Measurements from ENCODE around the gene POLR3GL.

The POLR3GL gene

DNA sequence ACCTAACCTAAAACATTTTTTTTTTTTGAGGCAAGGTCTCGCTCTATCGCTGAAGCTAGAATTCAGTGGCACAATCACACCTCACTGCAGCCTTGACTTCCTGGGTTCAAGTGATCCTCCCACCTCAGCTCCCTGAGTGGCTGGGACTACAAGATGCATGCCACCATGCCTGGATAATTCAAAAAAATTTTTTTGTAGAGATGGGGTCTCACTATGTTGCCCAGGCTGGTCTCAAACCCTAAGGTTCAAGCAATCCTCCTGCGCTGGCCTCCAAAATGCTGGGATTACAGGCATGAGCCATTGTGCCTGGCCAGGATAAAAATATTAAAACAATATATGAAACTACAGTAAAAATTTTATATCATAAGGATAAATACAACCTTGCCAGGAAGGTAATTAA lies 11.6 kb upstream of the POLR3GL start:
- TF ChIP-seq CTCF (conservative IDR thresholded peaks at IDR 0.05), result no peak

GRCh38 chr1:145953861-145954260 lies 10.6 kb upstream of the POLR3GL start:
- peak overlapping the region; percentile 50 for H3K27ac ChIP-seq
- TF ChIP-seq CTCF (conservative IDR thresholded peaks at IDR 0.05), result no peak

More for the DNA sequence above, 11.6 kb upstream of the POLR3GL start:
- no peak overlapping the region for H3K27ac ChIP-seq

DNA sequence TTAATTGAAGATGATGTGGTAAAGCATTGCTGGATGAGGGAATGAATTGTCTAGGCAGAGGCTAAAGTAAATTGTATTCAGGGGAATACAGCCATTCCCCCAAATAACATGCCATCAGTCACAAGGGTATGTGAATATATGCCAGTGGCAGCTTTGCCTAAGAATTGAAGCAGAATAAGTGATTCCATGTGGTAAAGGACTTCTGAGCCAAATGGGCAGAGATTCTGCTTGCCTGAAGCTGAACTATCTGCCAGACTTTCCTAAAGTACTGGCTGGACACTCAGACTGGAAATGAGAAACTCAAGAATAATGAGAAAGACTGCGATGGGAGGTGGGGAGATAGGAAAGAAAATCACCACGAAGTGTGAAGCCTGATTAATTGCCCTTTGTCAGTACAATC lies 9.1 kb upstream of the POLR3GL start:
- H3K27ac ChIP-seq, result peak overlapping the region; percentile 50; the same call in 1 of the 2 replicates
- no peak for TF ChIP-seq CTCF (conservative IDR thresholded peaks at IDR 0.05)

GRCh38 chr1:145956361-145956760 lies 8.1 kb upstream of the POLR3GL start:
- TF ChIP-seq CTCF (conservative IDR thresholded peaks at IDR 0.05), result no peak
- H3K27ac ChIP-seq, result peak overlapping the region; percentile 80

- no peak for TF ChIP-seq CTCF (conservative IDR thresholded peaks at IDR 0.05)
- peak overlapping the region; percentile 80 for H3K27ac ChIP-seq
Measured at GRCh38 chr1:145956781-145957442, 7.6 kb upstream of the POLR3GL start.

DNA sequence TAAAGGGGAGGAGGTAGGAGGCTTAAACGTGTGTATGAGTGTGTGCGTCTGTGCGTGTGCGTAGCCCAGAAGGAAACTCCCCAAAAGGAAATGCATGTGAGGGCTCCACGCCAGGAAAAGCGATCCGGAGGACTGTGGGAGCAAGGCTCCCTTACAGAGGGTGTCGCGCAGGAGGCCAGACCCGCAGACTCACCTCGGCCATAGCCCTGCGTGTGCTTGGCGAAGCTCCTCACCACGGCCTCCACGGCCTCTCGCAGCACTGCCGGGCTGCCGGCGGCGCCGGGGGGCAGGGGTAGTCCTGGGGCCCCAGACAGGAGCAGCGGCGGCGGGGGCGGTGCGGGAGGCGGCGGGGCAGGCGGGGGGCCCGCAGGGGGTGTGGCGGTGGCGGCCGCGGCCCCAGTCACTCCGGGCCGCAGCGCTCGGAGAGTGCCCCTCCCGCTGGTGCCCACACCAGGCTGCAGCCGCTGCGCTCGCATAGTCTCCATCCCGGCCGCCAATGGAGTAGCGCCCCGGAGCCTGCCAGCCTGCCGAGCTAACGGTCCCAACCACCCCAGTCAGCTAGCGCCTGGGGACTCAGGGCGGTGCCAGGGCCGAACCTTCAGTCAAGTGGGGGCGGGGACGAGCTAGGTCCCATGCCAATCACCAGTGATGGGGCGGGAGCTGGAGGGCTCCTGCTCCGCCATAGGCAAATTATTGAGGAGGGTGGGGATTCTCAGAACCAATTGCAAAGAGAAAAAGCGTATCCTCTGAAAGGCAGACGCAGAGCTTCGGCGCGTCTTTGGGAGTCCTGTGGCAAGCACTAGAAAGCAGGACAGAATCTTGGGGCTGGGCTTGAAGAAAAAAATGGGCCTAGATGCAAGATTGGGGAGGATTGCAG lies 6.8 kb upstream of the POLR3GL start, which contains the start of gene LIX1L:
TSS of gene LIX1L (minus strand) at position 575 of the 877 bp plus-strand sequence. CDS start at position 485, 90 bp downstream.
- H3K27ac ChIP-seq, result peak within 1 kb of the TSS; percentile 80
- no peak for TF ChIP-seq CTCF (conservative IDR thresholded peaks at IDR 0.05)

DNA sequence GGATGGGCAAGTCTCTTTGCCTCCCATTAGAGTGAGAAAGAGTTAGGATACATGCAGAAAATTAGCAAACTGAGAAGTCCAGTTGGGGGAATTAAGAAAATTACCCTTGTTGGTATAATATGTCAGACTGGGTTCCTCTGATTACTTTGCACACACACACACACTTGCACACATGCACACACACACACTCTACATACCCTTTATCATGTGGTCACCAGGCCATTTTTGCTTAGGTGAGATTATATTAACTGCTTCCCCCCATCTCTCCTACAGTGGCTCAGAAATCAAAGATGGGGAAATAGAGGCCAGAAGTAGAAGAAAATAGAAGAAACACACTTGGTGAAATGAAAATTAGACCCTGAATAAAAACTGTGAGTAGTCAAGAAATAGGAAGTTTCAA lies 5.8 kb upstream of the POLR3GL start:
- TF ChIP-seq CTCF (conservative IDR thresholded peaks at IDR 0.05), result no peak
- H3K27ac ChIP-seq, result no peak overlapping the region; the same call in 1 of the 2 replicates

Data from VCaP (cell line).